Type B pancreatic cell (in vitro differentiated cells): ENCODE data around the gene FITM2. TPM values are rescaled to one million over a fixed set of nuclear protein-coding genes. Genes with fewer than 3 reads are reported as not detected.
"Not testable (repeated sequence)": the region's sequence is repeated elsewhere in the genome, so short reads cannot be mapped to it uniquely, and the experiment has no call there.

ENCODE experiments used
- DNase-seq: peaks from one replicate; pipeline ENCODE4 v3.0.0; 2021; ENCODE audit warnings: mixed read lengths; ENCODE audit not compliant: unreplicated experiment; ENCODE audit errors: extremely low spot score
- H3K27ac Mint-ChIP-seq: 2 replicates; pipeline ENCODE4 v1.8.0; 2021; ENCODE audit warnings: mild to moderate bottlenecking, mixed read lengths
- H3K27me3 Mint-ChIP-seq: 2 replicates; pipeline ENCODE4 v1.8.0; 2021; ENCODE audit warnings: mixed read lengths
- H3K36me3 Mint-ChIP-seq: 2 replicates; pipeline ENCODE4 v1.8.0; 2021; ENCODE audit warnings: mixed read lengths
- H3K4me1 Mint-ChIP-seq: one replicate; pipeline ENCODE4 v1.8.0; 2021; ENCODE audit warnings: mixed read lengths; ENCODE audit not compliant: unreplicated experiment
- H3K4me3 Mint-ChIP-seq: 2 replicates; pipeline ENCODE4 v1.8.0; 2021; ENCODE audit warnings: mild to moderate bottlenecking, mixed read lengths
- H3K9me3 Mint-ChIP-seq: 2 replicates; pipeline ENCODE4 v1.8.0; 2021; ENCODE audit warnings: mixed read lengths
- total RNA-seq: library from RNA; stranded (reverse); gene quantifications from 2 replicates; pipeline ENCODE4 v1.2.1, GENCODE V29; 2021; ENCODE audit warnings: low replicate concordance
- TF ChIP-seq, protein P1 (sequence below): fragments of 200-600 bp; sonication (generic); conservative IDR thresholded peaks from 2 replicates; pipeline ENCODE4 v1.5.0; 2021; ENCODE audit warnings: antibody characterized with exemption, mild to moderate bottlenecking

FITM2 gene
- total RNA-seq, 1 donor from 2014 or later, result 7.1 TPM

DNA sequence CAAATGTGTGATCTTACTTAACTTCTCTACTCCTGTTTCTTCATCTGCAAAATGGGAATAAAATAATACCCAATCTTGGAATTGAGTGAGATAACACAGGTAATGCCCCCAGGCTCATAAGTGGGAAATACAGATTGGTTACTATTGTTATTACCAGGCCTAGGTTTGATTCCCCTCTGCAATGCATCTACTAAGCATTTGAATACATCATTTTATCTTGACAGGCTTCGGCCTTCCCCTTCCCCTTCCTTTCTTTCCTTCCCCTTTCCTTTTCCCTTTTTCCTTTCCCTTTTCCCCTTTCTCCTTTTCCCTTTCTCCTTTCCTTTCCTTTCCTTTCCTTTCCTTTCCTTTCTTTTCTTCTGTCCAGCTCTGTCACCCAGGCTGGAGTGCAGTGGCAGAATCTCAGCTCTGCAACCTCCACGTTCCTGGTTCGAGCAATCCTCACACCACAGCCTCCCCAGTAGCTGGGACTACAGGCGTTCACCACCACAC is 37.2 kb upstream of the FITM2 start:
- H3K36me3 Mint-ChIP-seq, result no peaks in the 10 kb centered on the region
- no peaks in the 10 kb centered on the region for H3K27me3 Mint-ChIP-seq
- H3K9me3 Mint-ChIP-seq, result no peaks in the 10 kb centered on the region
- H3K4me1 Mint-ChIP-seq, result peaks cover 9% of the 10 kb centered on the region
- TF ChIP-seq, protein P1, sequence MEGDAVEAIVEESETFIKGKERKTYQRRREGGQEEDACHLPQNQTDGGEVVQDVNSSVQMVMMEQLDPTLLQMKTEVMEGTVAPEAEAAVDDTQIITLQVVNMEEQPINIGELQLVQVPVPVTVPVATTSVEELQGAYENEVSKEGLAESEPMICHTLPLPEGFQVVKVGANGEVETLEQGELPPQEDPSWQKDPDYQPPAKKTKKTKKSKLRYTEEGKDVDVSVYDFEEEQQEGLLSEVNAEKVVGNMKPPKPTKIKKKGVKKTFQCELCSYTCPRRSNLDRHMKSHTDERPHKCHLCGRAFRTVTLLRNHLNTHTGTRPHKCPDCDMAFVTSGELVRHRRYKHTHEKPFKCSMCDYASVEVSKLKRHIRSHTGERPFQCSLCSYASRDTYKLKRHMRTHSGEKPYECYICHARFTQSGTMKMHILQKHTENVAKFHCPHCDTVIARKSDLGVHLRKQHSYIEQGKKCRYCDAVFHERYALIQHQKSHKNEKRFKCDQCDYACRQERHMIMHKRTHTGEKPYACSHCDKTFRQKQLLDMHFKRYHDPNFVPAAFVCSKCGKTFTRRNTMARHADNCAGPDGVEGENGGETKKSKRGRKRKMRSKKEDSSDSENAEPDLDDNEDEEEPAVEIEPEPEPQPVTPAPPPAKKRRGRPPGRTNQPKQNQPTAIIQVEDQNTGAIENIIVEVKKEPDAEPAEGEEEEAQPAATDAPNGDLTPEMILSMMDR, result no peak
- no peak for DNase-seq
- H3K27ac Mint-ChIP-seq, result no peak overlapping the region
- H3K4me3 Mint-ChIP-seq, result no peak overlapping the region

DNA sequence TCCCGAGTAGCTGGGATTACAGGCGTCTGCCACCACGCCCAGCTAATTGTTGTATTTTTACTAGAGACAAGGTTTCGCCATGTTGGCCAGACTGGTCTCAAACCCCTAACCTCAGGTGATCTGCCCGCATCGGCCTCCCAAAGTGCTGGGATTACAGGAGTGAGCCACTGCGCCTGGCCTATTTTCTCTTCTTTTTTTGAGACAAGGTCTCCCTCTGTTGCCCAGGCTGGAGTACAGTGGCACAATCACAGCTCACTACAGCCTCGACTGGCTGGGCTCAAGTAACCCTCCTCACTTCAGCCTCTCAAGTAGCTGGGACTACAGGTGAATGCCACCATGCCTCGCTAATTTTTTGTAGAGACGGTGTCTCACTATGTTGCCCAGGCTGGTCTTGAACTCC is 34.9 kb upstream of the FITM2 start:
- H3K27me3 Mint-ChIP-seq, H3K4me1 Mint-ChIP-seq, H3K36me3 Mint-ChIP-seq, H3K27ac Mint-ChIP-seq, H3K9me3 Mint-ChIP-seq, DNase-seq, H3K4me3 Mint-ChIP-seq: not testable (repeated sequence)

DNA sequence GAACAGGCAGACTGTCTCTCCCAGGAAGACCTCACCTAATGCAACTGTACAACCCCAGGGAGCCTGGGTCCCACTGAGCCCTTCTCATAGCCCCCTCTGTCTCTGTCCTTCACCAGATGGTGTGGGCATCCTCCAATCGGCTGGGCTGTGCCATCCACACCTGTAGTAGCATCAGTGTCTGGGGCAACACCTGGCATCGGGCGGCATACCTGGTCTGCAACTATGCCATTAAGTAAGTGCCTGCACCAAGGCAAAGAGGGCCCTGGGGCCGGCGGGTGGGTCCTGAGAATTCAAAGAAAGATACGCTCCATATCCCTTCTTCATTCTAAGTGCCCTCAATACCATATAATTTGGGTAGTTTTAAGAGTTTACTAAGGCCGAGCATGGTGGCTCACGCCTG is 34.1 kb upstream of the FITM2 start:
- peaks cover 3% of the 10 kb centered on the region for H3K27me3 Mint-ChIP-seq
- H3K9me3 Mint-ChIP-seq, result no peaks in the 10 kb centered on the region
- no peaks in the 10 kb centered on the region for H3K4me1 Mint-ChIP-seq
- no peaks in the 10 kb centered on the region for H3K36me3 Mint-ChIP-seq
- H3K27ac Mint-ChIP-seq, result no peak overlapping the region
- TF ChIP-seq, protein P1, result no peak
- H3K4me3 Mint-ChIP-seq, result no peak overlapping the region
- no peak for DNase-seq

DNA sequence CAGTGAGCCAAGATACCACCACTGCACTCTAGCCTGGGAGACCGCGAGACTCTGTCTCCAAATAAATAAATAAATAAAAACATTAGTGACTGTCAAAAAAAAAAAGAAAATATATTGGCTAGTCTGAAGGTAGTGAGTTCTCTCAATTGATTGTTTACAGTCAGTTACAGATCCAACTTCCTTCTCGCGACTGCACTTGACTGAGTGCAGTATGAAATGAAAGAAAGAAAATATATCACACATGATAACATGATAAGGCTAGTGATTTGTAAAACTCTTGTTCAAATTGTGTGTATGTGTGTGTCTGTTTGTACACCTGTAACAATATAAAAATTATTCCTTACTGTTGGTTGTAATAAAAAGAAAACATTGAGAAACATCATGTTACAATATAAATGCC is 33.7 kb upstream of the FITM2 start:
- no peaks in the 10 kb centered on the region for H3K9me3 Mint-ChIP-seq
- no peak overlapping the region for H3K27ac Mint-ChIP-seq
- H3K4me1 Mint-ChIP-seq, result no peaks in the 10 kb centered on the region
- no peak overlapping the region for H3K4me3 Mint-ChIP-seq
- no peaks in the 10 kb centered on the region for H3K36me3 Mint-ChIP-seq
- TF ChIP-seq, protein P1, result no peak
- H3K27me3 Mint-ChIP-seq, result peaks cover 3% of the 10 kb centered on the region
- no peak for DNase-seq

DNA sequence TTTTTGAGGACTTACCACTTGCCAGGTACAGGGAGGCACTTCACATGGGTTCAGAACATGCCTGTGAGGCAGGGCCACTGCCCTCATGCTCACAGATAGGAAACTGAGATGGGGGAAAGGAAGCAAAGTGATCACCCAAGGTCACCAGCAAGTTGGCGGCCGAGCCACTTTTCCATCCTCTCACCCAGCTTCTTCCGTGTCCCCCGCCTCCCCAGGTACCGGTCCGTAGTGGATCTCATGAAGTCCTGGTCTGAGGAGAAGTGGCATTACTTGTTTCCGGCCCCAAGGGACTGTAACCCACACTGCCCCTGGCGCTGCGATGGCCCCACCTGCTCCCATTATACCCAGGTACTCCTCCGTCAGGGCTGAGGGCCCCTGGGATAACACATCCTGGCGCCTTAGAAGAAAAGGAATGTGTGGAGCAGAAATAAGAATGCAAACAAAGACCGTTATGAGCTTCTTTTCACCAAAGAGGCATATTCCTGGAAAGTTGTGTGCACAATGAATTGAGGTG is 32.2 kb upstream of the FITM2 start:
- no peaks in the 10 kb centered on the region for H3K9me3 Mint-ChIP-seq
- no peak overlapping the region for H3K27ac Mint-ChIP-seq
- H3K36me3 Mint-ChIP-seq, result no peaks in the 10 kb centered on the region
- TF ChIP-seq, protein P1, result no peak
- no peaks in the 10 kb centered on the region for H3K4me1 Mint-ChIP-seq
- no peak for DNase-seq
- H3K4me3 Mint-ChIP-seq, result no peak overlapping the region
- peaks cover 3% of the 10 kb centered on the region for H3K27me3 Mint-ChIP-seq

DNA sequence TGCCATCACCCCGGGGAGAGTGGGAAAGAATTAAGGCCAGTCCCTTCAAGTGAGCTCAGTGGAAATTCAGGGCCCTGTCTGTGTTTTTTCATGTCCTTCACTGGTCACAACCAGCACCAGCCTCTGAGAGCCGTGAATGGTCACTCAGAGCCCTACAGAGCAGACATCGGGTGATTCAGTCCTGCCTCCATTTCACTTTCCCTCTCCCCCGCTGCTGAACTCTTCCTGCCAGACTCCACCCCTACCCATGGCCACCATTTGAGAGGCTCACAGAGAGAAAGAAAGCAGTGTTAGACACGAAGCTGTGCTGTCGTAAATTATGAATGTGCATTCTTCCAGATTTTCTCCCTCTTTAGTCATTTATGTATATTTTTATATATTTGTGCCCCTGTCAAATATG is 31.2 kb upstream of the FITM2 start:
- Mint-ChIP-seq H3K36me3 (no peaks in the 10 kb centered on the region), H3K4me3 (no peak overlapping the region)

More for the DNA sequence above, 31.2 kb upstream of the FITM2 start:
- H3K27ac Mint-ChIP-seq, result no peak overlapping the region
- no peaks in the 10 kb centered on the region for H3K9me3 Mint-ChIP-seq
- DNase-seq, result no peak
- TF ChIP-seq, protein P1, result no peak
- H3K4me1 Mint-ChIP-seq, result no peaks in the 10 kb centered on the region
- peaks cover 3% of the 10 kb centered on the region for H3K27me3 Mint-ChIP-seq
